Epithelial cell of esophagus (primary cell): ENCODE data around the gene IFRD2.
A peak's percentile ranks its signal among the peaks of the same experiment; 100 is the strongest.

Experiments
- DNase-seq: peaks from one replicate; pipeline ENCODE4 v3.0.0; 2010; ENCODE audit warnings: low read depth
- H3K4me3 ChIP-seq: 2 replicates; pipeline ENCODE4 v1.5.1; 2011; ENCODE audit warnings: mild to moderate bottlenecking, low read length, control low read depth
- TF ChIP-seq, protein P1 (sequence below): IDR thresholded peaks from 2 replicates; pipeline ENCODE4 v1.5.1; 2011; ENCODE audit warnings: low read depth, mild to moderate bottlenecking, low read length, control low read depth, inconsistent platforms; ENCODE audit not compliant: insufficient read depth; ENCODE audit errors: missing control alignments

Gene IFRD2

DNA sequence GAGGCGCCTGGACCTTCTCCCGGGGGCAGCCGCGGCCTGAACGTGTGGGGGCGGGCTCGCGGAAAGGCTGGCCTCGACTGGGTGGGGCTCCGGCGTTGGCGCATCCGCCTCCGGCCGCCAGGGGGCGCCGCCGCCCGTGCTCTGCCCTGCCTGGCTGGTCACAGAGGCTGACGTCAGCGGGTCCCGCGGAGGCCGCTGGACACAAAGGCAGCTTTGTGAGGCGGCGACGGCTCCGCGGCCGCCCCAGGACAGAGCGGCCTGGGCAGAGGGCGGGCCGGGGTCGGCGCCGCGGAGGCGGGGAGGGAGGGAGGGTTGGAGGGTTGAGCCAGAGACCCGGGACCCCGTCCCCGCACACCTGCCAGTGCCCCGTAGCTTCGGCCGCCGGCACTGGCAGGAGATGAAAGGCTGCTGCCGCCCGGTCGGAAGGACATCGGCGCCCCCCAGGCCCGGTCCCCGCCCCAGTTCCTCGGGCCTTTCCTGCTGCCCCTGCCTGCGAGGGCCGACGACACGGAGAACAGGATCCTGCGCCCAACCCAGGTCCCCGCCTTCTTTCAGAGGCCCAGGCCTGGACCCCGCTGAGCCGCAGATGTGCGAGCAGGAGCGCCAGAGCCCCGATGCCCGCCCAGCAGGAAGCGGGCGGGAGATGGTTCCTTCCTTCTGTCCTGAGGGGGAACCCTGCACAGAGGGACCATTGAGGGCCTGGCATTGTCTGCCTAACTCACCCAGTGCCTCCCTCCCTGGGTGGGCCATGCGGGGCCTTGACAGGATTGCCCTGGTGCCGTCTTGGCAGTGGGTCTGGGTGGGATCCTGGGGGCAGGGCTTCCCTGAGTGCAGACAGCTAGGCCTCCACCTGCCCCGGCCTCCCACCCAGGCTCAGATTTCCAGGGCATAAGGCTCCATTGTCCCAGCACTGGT lies 31.9 kb downstream of the IFRD2 start:
- peak overlapping the region; percentile 44 for H3K4me3 ChIP-seq
- TF ChIP-seq, protein P1, sequence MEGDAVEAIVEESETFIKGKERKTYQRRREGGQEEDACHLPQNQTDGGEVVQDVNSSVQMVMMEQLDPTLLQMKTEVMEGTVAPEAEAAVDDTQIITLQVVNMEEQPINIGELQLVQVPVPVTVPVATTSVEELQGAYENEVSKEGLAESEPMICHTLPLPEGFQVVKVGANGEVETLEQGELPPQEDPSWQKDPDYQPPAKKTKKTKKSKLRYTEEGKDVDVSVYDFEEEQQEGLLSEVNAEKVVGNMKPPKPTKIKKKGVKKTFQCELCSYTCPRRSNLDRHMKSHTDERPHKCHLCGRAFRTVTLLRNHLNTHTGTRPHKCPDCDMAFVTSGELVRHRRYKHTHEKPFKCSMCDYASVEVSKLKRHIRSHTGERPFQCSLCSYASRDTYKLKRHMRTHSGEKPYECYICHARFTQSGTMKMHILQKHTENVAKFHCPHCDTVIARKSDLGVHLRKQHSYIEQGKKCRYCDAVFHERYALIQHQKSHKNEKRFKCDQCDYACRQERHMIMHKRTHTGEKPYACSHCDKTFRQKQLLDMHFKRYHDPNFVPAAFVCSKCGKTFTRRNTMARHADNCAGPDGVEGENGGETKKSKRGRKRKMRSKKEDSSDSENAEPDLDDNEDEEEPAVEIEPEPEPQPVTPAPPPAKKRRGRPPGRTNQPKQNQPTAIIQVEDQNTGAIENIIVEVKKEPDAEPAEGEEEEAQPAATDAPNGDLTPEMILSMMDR = peak; percentile 48
- DNase-seq = peak; percentile 86

GRCh38 chr3:50259432-50260026 lies 32.7 kb downstream of the IFRD2 start:
- TF ChIP-seq, protein P1 = no peak
- no peak for DNase-seq
- H3K4me3 ChIP-seq = no peak overlapping the region

DNA sequence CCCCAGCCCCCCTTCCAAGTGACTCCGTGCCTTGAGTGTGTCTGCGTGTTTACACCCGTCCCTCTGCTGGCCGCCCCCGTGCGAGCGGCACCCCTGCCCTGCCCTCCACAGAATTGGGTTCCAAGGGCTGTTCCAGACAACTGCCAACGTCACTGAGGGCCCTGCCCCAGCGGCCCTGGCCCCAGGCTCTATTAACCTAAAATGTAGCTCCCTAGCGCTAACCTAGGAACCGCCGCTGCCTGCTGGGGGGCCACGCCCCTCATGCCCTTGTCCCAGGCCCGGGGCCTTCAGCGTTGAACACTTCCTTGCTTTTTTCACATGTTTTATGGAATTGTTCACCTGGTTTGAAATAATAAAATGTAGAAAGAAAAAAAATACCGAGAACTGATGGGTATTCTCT lies 33.2 kb downstream of the IFRD2 start:
- no peak for DNase-seq
- H3K4me3 ChIP-seq = no peak overlapping the region

GRCh38 chr3:50258029-50258680 lies 34.1 kb downstream of the IFRD2 start:
- no peak for DNase-seq
- no peak overlapping the region for H3K4me3 ChIP-seq
- TF ChIP-seq, protein P1 = no peak

More for the DNA sequence above, 33.2 kb downstream of the IFRD2 start:
- TF ChIP-seq, protein P1 = no peak

DNA sequence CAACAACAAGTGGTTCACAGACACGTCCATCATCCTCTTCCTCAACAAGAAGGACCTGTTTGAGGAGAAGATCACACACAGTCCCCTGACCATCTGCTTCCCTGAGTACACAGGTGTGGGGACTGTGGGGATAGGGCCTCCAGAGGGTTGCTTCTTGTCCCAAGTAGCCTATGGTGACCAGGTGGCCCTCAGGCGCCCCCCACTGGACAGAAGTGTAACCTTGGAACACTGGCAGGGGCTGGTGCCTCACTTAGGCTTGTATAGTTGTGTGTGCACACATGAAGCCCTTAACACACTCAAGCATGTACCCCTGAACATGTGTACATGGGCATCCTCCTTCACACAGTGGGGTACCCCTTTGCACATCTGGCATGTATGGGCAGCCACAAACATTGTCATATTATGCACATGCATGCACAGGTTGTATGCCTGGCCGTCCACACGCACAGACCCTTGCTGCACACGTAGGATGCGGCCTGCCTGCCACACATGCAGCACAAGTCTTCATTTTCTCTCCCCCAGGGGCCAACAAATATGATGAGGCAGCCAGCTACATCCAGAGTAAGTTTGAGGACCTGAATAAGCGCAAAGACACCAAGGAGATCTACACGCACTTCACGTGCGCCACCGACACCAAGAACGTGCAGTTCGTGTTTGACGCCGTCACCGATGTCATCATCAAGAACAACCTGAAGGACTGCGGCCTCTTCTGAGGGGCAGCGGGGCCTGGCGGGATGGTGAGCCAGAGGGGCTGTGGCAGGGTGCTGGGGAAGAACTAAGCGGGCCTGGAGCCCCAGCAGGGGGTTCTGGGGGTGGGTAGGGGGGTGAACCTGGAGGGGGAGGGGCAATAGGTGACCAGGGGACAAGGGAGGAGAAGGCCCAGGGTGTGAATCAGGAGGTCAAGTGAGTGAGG lies 35.0 kb downstream of the IFRD2 start:
- H3K4me3 ChIP-seq = no peak overlapping the region
- TF ChIP-seq, protein P1 = peak; percentile 57
- peak; percentile 57 for DNase-seq

DNA sequence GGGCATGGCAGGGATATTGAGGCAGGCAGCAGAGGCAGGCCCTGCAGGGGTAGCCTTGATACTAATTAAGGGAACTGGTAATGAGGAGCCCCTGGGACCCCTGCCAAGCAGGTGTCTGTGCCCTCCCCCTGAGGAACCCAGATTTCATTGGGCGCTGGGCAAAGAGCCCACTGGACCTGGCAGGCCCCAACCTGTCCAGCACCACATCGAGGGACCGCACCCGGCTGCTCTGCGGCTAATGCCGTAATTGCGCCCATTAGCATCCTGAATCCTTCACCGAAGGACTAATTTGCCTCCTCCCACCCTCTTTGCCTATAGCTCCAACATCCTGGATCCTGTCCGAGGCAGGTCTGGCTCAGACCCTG lies 37.0 kb downstream of the IFRD2 start:
- DNase-seq = peak; percentile 70
- TF ChIP-seq, protein P1 = no peak
- no peak overlapping the region for H3K4me3 ChIP-seq
